Keratinocyte (primary cell): Measurements from ENCODE around the gene DENND1A. TPM values are rescaled to one million over a fixed set of nuclear protein-coding genes. Genes with fewer than 3 reads are reported as not detected.

Source experiments
- DNase-seq: peaks from one replicate; pipeline ENCODE4 v3.0.0-alpha.2; 2011; ENCODE audit warnings: low read depth, missing footprints, low spot score
- FAIRE-seq: peaks from 2 replicates; lab custom pipeline; 2011; peaks lifted over from hg19 to GRCh38; lab: Jason Lieb, UNC
- H2AFZ ChIP-seq: 2 replicates; pipeline ENCODE4 v1.6.0; 2012; ENCODE audit warnings: low read length, control low read depth, inconsistent platforms; ENCODE audit not compliant: control insufficient read depth
- H3K27ac ChIP-seq: 2 replicates; pipeline ENCODE4 v1.5.1; 2011; ENCODE audit warnings: low read length; ENCODE audit not compliant: control insufficient read depth, insufficient read depth
- H3K27me3 ChIP-seq: 3 replicates; pipeline ENCODE4 v1.6.0; 2011; ENCODE audit warnings: low read length; ENCODE audit not compliant: control insufficient read depth, insufficient read depth; ENCODE audit errors: extremely low read depth
- H3K36me3 ChIP-seq, 2 experiments: 2 replicates in 1 of 2; 3 replicates in 1 of 2; pipeline ENCODE4 v1.5.1; 2011; ENCODE audit warnings: low read length in 2 of 2, mild to moderate bottlenecking in 1 of 2; ENCODE audit not compliant: control insufficient read depth in 2 of 2, insufficient read depth in 2 of 2; ENCODE audit errors: extremely low read depth in 1 of 2
- H3K4me1 ChIP-seq: 3 replicates; pipeline ENCODE4 v1.5.1; 2011; ENCODE audit warnings: low read length; ENCODE audit not compliant: control insufficient read depth, insufficient read depth; ENCODE audit errors: extremely low read depth
- H3K4me2 ChIP-seq: 3 replicates; pipeline ENCODE4 v1.6.0; 2011; ENCODE audit warnings: low read depth, low read length; ENCODE audit not compliant: control insufficient read depth, insufficient read depth; ENCODE audit errors: extremely low read depth
- H3K4me3 ChIP-seq, 3 experiments: fragments of 200-600 bp in 1 of 3; sonication (generic) in 1 of 3; 2 replicates in 2 of 3; 3 replicates in 1 of 3; pipeline ENCODE4 v1.5.1; 2011 to 2016; ENCODE audit warnings: low read length in 3 of 3, mild to moderate bottlenecking in 3 of 3, control low read depth in 2 of 3, inconsistent platforms in 1 of 3, low read depth in 1 of 3, mixed read lengths in 1 of 3, mixed run types in 1 of 3, moderate library complexity in 1 of 3; ENCODE audit not compliant: control insufficient read depth in 2 of 3, insufficient read depth in 2 of 3; ENCODE audit errors: extremely low read depth in 1 of 3
- H3K79me2 ChIP-seq: 2 replicates; pipeline ENCODE4 v1.6.0; 2012; ENCODE audit warnings: low read length; ENCODE audit not compliant: control insufficient read depth, insufficient read depth
- H3K9ac ChIP-seq: 3 replicates; pipeline ENCODE4 v1.6.0; 2011; ENCODE audit warnings: low read length; ENCODE audit not compliant: control insufficient read depth, insufficient read depth; ENCODE audit errors: extremely low read depth
- H3K9me1 ChIP-seq: 3 replicates; pipeline ENCODE4 v1.6.0; 2011; ENCODE audit warnings: low read length; ENCODE audit not compliant: control insufficient read depth, insufficient read depth; ENCODE audit errors: extremely low read depth
- H3K9me3 ChIP-seq: 2 replicates; pipeline ENCODE4 v1.5.1; 2012; ENCODE audit warnings: low read depth, low read length; ENCODE audit not compliant: control insufficient read depth
- H4K20me1 ChIP-seq: 3 replicates; pipeline ENCODE4 v1.6.0; 2011; ENCODE audit warnings: low read length; ENCODE audit not compliant: control insufficient read depth, insufficient read depth; ENCODE audit errors: extremely low read depth
- CTCF ChIP-seq, 3 experiments: IDR thresholded peaks in 1 of 3; conservative IDR thresholded peaks in 1 of 3; optimal IDR thresholded peaks in 1 of 3; 2 replicates in 2 of 3; 3 replicates in 1 of 3; pipeline versions ENCODE3 to v1.5.1; 2011; ENCODE audit warnings: low read length in 3 of 3, mild to moderate bottlenecking in 3 of 3, moderate library complexity in 2 of 3, control low read depth in 1 of 3, inconsistent platforms in 1 of 3; ENCODE audit not compliant: insufficient read depth in 2 of 3; ENCODE audit errors: extremely low read depth in 1 of 3
- EZH2 ChIP-seq: IDR thresholded peaks from one replicate; pipeline ENCODE4 v1.6.1; 2012; ENCODE audit warnings: inconsistent platforms, mild to moderate bottlenecking, low read length, moderate library complexity
- dilution Hi-C: fragments of 300-500 bp; cut with MboI; formaldehyde crosslinking; loops from one replicate; pipeline ENCODE4 v1.7.0; 2020; ENCODE audit warnings: low sequenced_read_pairs; ENCODE audit not compliant: extremely low pct_ligation_motif_present
- polyA plus RNA-seq, 5 experiments: library from polyadenylated mRNA; depleted of rRNA in 3 of 5; stranded (reverse) in 3 of 5; stranded (forward) in 1 of 5; unstranded in 1 of 5; fragments of >200 nt; gene quantifications; 1 replicate in 1 of 5; 2 replicates in 3 of 5; 3 replicates in 1 of 5; pipeline versions ENCODE4 v1.2.1 to v1.2.3, GENCODE V29; 2011 to 2012; ENCODE audit warnings: missing spikeins in 2 of 5, low read depth in 1 of 5, low replicate concordance in 1 of 5

The DENND1A gene
- polyA plus RNA-seq, 1 donor (not counting 4 experiments of a cell fraction or from before 2014, with no cell fraction given): 13.0 TPM

GRCh38 chr9:123757960-123758359 lies 172.0 kb downstream of the DENND1A start:
- Histone ChIP-seq H3K9me3 (no peaks in the 10 kb centered on the region), H3K27ac (no peak overlapping the region), H3K4me3 (no peak overlapping the region), H3K9ac (no peak overlapping the region), H3K9me1 (peaks cover 2% of the 10 kb centered on the region), H3K4me2 (no peak overlapping the region), H4K20me1 (no peaks in the 10 kb centered on the region), H3K36me3 (no peaks in the 10 kb centered on the region), H2AFZ (no peak overlapping the region), H3K79me2 (no peaks in the 10 kb centered on the region), H3K27me3 (no peaks in the 10 kb centered on the region), H3K4me1 (no peaks in the 10 kb centered on the region)
- TF ChIP-seq EZH2: no peak
- no peak for TF ChIP-seq CTCF (optimal IDR thresholded peaks at IDR 0.05 in 1 of 3, IDR thresholded peaks at IDR 0.05 in 1 of 3, conservative IDR thresholded peaks at IDR 0.05 in 1 of 3; ENCODE audit: extremely low read depth in 1 of 3, insufficient read depth in 2 of 3, low read length in 3 of 3)
- FAIRE-seq (no peak), DNase-seq (no peak)
- dilution Hi-C loops: no loop called here

GRCh38 chr9:123757547-123757946 lies 172.4 kb downstream of the DENND1A start:
- DNase-seq: no peak
- H3K79me2 ChIP-seq: no peaks in the 10 kb centered on the region
- no peaks in the 10 kb centered on the region for H3K4me1 ChIP-seq
- no peaks in the 10 kb centered on the region for H3K9me3 ChIP-seq
- no peak overlapping the region for H2AFZ ChIP-seq
- no peaks in the 10 kb centered on the region for H4K20me1 ChIP-seq
- H3K27ac ChIP-seq: no peak overlapping the region
- no peak for TF ChIP-seq CTCF (optimal IDR thresholded peaks at IDR 0.05 in 1 of 3, IDR thresholded peaks at IDR 0.05 in 1 of 3, conservative IDR thresholded peaks at IDR 0.05 in 1 of 3; ENCODE audit: extremely low read depth in 1 of 3, insufficient read depth in 2 of 3, low read length in 3 of 3)
- no peak for TF ChIP-seq EZH2
- H3K9ac ChIP-seq: no peak overlapping the region
- no peaks in the 10 kb centered on the region for H3K27me3 ChIP-seq
- peaks cover 2% of the 10 kb centered on the region for H3K9me1 ChIP-seq
- no peak overlapping the region for H3K4me2 ChIP-seq
- no peak overlapping the region for H3K4me3 ChIP-seq
- no peak for FAIRE-seq
- H3K36me3 ChIP-seq: no peaks in the 10 kb centered on the region
- dilution Hi-C loops: no loop called here
